Nephron (organoid): ENCODE measurements around the gene RFX2.
"Not testable (repeated sequence)": the region's sequence is repeated elsewhere in the genome, so short reads cannot be mapped to it uniquely, and the experiment has no call there.

Experiments used
- H3K27ac Mint-ChIP-seq, 3 experiments: 2 replicates each; pipeline ENCODE4 v1.8.0; 2020; ENCODE audit warnings: mixed read lengths in 3 of 3, mild to moderate bottlenecking in 2 of 3, moderate library complexity in 1 of 3
- H3K27me3 Mint-ChIP-seq: 2 replicates; pipeline ENCODE4 v1.8.0; 2021; ENCODE audit warnings: low read depth, mild to moderate bottlenecking, moderate library complexity, mixed read lengths
- H3K36me3 Mint-ChIP-seq: 2 replicates; pipeline ENCODE4 v1.8.0; 2020; ENCODE audit warnings: low read depth, mixed read lengths
- H3K4me1 Mint-ChIP-seq: 2 replicates; pipeline ENCODE4 v1.8.0; 2020; ENCODE audit warnings: mixed read lengths
- H3K4me3 Mint-ChIP-seq, 3 experiments: 2 replicates each; pipeline ENCODE4 v1.8.0; 2020; ENCODE audit warnings: mild to moderate bottlenecking in 3 of 3, mixed read lengths in 3 of 3, moderate library complexity in 2 of 3
- H3K9me3 Mint-ChIP-seq: 2 replicates; pipeline ENCODE4 v1.8.0; 2020; ENCODE audit warnings: mixed read lengths
- CTCF ChIP-seq, 3 experiments: fragments of 200-600 bp; sonication (generic); IDR thresholded peaks; one replicate each; pipeline ENCODE4 v1.5.0; 2021; ENCODE audit warnings: antibody characterized with exemption in 3 of 3; ENCODE audit not compliant: unreplicated experiment in 3 of 3

RFX2 gene

GRCh38 chr19:5967994-5968430, 142.3 kb downstream of the RFX2 start:
- H3K9me3 Mint-ChIP-seq, result no peaks in the 10 kb centered on the region

GRCh38 chr19:5967571-5967970, 142.7 kb downstream of the RFX2 start:
- no peaks in the 10 kb centered on the region for H3K9me3 Mint-ChIP-seq
- TF ChIP-seq CTCF (IDR thresholded peaks at IDR 0.05; ENCODE audit: unreplicated experiment in 3 of 3), result no peak
- peaks cover 9% of the 10 kb centered on the region for H3K36me3 Mint-ChIP-seq
- H3K27me3 Mint-ChIP-seq, result no peaks in the 10 kb centered on the region
- H3K4me3 Mint-ChIP-seq, result no peak overlapping the region
- H3K27ac Mint-ChIP-seq, result peak overlapping the region; percentile 85 to 91 (median 90)
- peaks cover 49% of the 10 kb centered on the region for H3K4me1 Mint-ChIP-seq

More at GRCh38 chr19:5967994-5968430, 142.3 kb downstream of the RFX2 start:
- TF ChIP-seq CTCF (IDR thresholded peaks at IDR 0.05; ENCODE audit: unreplicated experiment in 3 of 3), result peak; percentile 84 to 93 (median 91)
- H3K27me3 Mint-ChIP-seq, result no peaks in the 10 kb centered on the region
- peaks cover 46% of the 10 kb centered on the region for H3K4me1 Mint-ChIP-seq
- peaks cover 11% of the 10 kb centered on the region for H3K36me3 Mint-ChIP-seq
- peak overlapping the region; percentile 85 to 91 (median 90) for H3K27ac Mint-ChIP-seq
- H3K4me3 Mint-ChIP-seq, result peak overlapping the region in 2 of 3 experiments; percentile 8 to 32

- H3K27me3 Mint-ChIP-seq, result no peaks in the 10 kb centered on the region
- no peak for TF ChIP-seq CTCF (IDR thresholded peaks at IDR 0.05; ENCODE audit: unreplicated experiment in 3 of 3)
- H3K4me3 Mint-ChIP-seq, result no peak overlapping the region
- H3K4me1 Mint-ChIP-seq, result peaks cover 49% of the 10 kb centered on the region
- peaks cover 3% of the 10 kb centered on the region for H3K36me3 Mint-ChIP-seq
- peak overlapping the region; percentile 53 to 91 (median 85) for H3K27ac Mint-ChIP-seq
- no peaks in the 10 kb centered on the region for H3K9me3 Mint-ChIP-seq
Observed at GRCh38 chr19:5966941-5967340, 143.4 kb downstream of the RFX2 start.

GRCh38 chr19:5966215-5966614, 144.1 kb downstream of the RFX2 start:
- H3K4me1 Mint-ChIP-seq, result peaks cover 48% of the 10 kb centered on the region
- no peaks in the 10 kb centered on the region for H3K9me3 Mint-ChIP-seq
- no peak for TF ChIP-seq CTCF (IDR thresholded peaks at IDR 0.05; ENCODE audit: unreplicated experiment in 3 of 3)
- peaks cover 3% of the 10 kb centered on the region for H3K36me3 Mint-ChIP-seq
- H3K27me3 Mint-ChIP-seq, result no peaks in the 10 kb centered on the region
- peak overlapping the region; percentile 44 to 85 (median 53) for H3K27ac Mint-ChIP-seq
- H3K4me3 Mint-ChIP-seq, result no peak overlapping the region

- Mint-ChIP-seq H3K36me3 (peaks cover 3% of the 10 kb centered on the region), H3K4me3 (no peak overlapping the region), H3K9me3 (no peaks in the 10 kb centered on the region), H3K4me1 (peaks cover 60% of the 10 kb centered on the region), H3K27ac (no peak overlapping the region), H3K27me3 (no peaks in the 10 kb centered on the region)
- no peak for TF ChIP-seq CTCF (IDR thresholded peaks at IDR 0.05; ENCODE audit: unreplicated experiment in 3 of 3)
Observed at GRCh38 chr19:5964816-5965565, 145.3 kb downstream of the RFX2 start.

- TF ChIP-seq CTCF (IDR thresholded peaks at IDR 0.05; ENCODE audit: unreplicated experiment in 3 of 3), result no peak
- Mint-ChIP-seq H3K27ac (peak overlapping the region in 2 of 3 experiments; percentile 38 to 75), H3K9me3 (no peaks in the 10 kb centered on the region), H3K4me1 (peaks cover 62% of the 10 kb centered on the region), H3K27me3 (peaks cover 3% of the 10 kb centered on the region), H3K36me3 (peaks cover 3% of the 10 kb centered on the region), H3K4me3 (no peak overlapping the region)
Observed at GRCh38 chr19:5963855-5964254, 146.4 kb downstream of the RFX2 start.

GRCh38 chr19:5963259-5963658, 147.0 kb downstream of the RFX2 start:
- not testable (repeated sequence) for H3K4me3 Mint-ChIP-seq, H3K27me3 Mint-ChIP-seq, H3K9me3 Mint-ChIP-seq, H3K36me3 Mint-ChIP-seq
- H3K27ac Mint-ChIP-seq, result peak overlapping the region; percentile 92 to 95 (median 93)
- peaks cover 58% of the 10 kb centered on the region for H3K4me1 Mint-ChIP-seq
